Prostate gland (tissue), 2 donors: ENCODE measurements around the gene CORIN.

Experiments
- POLR2A ChIP-seq: fragments of 450-650 bp; IDR thresholded peaks from one replicate; pipeline ENCODE4 v1.6.1; 2016; ENCODE audit warnings: antibody characterized with exemption, mild to moderate bottlenecking
- POLR2AphosphoS5 ChIP-seq: sonication (generic); formaldehyde crosslinking; IDR thresholded peaks from one replicate; pipeline ENCODE4 v1.6.1; 2017; ENCODE audit warnings: antibody characterized with exemption
- TF ChIP-seq, protein P1 (sequence below), 4 experiments: fragments of 200-600 bp in 2 of 4; fragments of 450-650 bp in 2 of 4; sonication (generic) in 2 of 4; IDR thresholded peaks; 1 replicate in 3 of 4; 2 replicates in 1 of 4; pipeline ENCODE4 v1.5.1; 2016 to 2019; ENCODE audit warnings: antibody characterized with exemption in 4 of 4, mild to moderate bottlenecking in 2 of 4, moderate library complexity in 2 of 4

DNA sequence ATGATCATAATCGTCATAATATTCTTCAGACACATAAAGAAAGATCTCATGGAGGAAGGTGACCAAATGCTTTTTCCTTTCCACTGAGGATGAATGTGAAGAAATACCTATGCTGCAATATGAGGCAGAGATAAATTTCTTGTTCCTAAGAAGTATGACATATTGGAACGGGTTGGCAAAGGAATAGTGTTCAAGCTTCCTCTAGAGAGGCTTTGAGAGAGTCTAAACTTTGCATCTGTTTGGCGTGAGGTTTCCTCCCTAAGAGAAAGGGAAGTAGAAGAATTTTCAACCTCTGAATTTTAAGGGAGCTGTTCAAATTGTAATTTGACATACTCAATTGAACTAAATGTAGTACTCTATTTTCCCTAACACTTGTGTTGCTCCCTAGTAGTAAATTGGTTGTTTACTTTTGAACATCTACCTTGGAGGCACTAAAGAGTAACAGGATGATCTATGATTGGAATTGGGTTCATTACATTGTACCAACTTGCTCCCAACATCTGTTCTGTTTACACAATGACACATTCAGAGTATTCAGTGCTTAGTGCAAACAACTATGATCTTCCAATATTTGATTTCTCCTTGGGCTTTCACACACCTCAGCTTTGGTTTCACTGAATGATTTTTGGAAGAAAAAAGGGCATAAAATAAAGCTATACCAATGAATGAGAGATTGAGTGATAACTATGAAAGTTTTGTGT is 122.0 kb downstream of the CORIN start:
- TF ChIP-seq, protein P1, sequence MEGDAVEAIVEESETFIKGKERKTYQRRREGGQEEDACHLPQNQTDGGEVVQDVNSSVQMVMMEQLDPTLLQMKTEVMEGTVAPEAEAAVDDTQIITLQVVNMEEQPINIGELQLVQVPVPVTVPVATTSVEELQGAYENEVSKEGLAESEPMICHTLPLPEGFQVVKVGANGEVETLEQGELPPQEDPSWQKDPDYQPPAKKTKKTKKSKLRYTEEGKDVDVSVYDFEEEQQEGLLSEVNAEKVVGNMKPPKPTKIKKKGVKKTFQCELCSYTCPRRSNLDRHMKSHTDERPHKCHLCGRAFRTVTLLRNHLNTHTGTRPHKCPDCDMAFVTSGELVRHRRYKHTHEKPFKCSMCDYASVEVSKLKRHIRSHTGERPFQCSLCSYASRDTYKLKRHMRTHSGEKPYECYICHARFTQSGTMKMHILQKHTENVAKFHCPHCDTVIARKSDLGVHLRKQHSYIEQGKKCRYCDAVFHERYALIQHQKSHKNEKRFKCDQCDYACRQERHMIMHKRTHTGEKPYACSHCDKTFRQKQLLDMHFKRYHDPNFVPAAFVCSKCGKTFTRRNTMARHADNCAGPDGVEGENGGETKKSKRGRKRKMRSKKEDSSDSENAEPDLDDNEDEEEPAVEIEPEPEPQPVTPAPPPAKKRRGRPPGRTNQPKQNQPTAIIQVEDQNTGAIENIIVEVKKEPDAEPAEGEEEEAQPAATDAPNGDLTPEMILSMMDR (IDR thresholded peaks at IDR 0.05), result no peak
- TF ChIP-seq POLR2A (no peak), POLR2AphosphoS5 (peak; percentile 38)
